Measurements from ENCODE around the gene PKP3.

- TF ChIP-seq CTCF (IDR thresholded peaks at IDR 0.05) (no peak), EZH2 (IDR thresholded peaks at IDR 0.05; ENCODE audit: borderline replicate concordance, insufficient read depth, low read depth, low read length, poor library complexity, severe bottlenecking) (no peak)
These were observed 40.5 kb downstream of the PKP3 start for GRCh38 chr11:434496-434895.
